Measurements from ENCODE around the gene LASP1.

GRCh38 chr17:38942696-38943334 is 73.0 kb downstream of the LASP1 start:
- TF ChIP-seq CTCF (IDR thresholded peaks at IDR 0.05; ENCODE audit: borderline replicate concordance, extremely low read depth, low read length, poor library complexity, severe bottlenecking), result no peak
- TF ChIP-seq EZH2 (IDR thresholded peaks at IDR 0.05; ENCODE audit: borderline replicate concordance, low read depth, low read length, severe bottlenecking), result no peak

Measured in DND-41 (cell line).